ENCODE data around the gene PRPSAP1.

- TF ChIP-seq EZH2phosphoT487 (IDR thresholded peaks at IDR 0.05; ENCODE audit: borderline replicate concordance, low read depth, low read length): no peak
- TF ChIP-seq CTCF (conservative IDR thresholded peaks at IDR 0.05; ENCODE audit: low read length): no peak
These were observed 25.0 kb upstream of the PRPSAP1 start for GRCh38 chr17:76378548-76379274.
